GM19023 (cell line): Measurements from ENCODE around the gene CLDND1.
A peak's percentile ranks its signal among the peaks of the same experiment; 100 is the strongest.

Experiments
- ATAC-seq: cut with Tn5 transposase; IDR thresholded peaks from one replicate; pipeline ENCODE4 v1.9.1; 2021; ENCODE audit warnings: mild to moderate bottlenecking, moderate library complexity; ENCODE audit not compliant: unreplicated experiment

CLDND1 gene

DNA sequence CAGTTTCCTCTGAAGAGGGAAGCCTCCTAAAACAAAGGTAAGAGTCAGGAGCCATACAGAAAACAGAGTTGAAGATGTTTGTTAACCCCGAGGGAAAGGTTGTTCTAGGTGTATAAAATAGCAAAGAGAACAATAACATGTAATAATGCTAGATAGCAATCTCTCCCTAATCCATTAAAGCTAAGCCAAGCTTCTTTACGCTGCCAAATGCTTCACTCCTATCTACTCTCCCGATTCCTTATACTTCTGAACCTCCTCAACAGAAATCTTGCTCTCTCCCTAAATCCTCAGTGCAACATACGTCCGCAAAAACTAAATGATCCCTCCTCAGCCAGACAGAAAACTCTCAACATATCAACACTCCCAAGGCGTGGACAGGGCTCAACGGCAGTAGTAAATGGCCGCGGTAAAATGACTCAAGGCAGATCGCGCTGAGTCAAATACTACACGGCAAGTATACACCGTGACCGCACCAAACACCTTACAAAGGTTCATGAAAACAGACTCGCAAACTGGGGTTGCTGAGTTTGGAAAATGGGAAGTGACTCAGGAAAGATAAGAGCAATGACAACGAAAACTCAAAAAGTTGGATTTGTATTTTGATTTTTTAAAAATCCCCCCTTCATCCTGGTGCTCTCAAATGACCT is 682 bp downstream of the CLDND1 start:
- ATAC-seq: peak; percentile 44

GRCh38 chr3:98519351-98519750 is 3.4 kb downstream of the CLDND1 start:
- no peak for ATAC-seq

DNA sequence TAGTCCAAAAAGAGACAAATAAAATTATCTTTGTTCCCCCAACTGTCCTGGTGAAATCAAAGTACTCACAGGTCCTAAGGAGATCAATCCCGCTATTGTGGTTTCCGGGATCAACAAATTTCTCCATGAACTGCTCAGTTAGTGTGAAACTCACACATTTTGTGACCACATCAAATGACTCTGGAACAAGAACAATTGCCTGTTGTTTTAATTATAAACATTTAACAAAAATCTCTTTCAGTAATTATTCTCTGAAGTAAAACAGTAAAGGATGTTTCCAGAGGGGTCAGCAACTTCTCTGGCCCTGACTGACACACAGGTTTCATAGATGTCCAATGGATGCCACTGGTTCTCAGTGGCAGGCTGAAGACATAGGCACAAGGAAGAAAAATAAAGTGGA is 3.9 kb downstream of the CLDND1 start:
- ATAC-seq: no peak

- no peak for ATAC-seq
Measured at GRCh38 chr3:98514948-98515347, 7.8 kb downstream of the CLDND1 start.

- no peak for ATAC-seq
Measured at GRCh38 chr3:98513736-98514135, 9.0 kb downstream of the CLDND1 start.

- ATAC-seq: no peak
Measured at GRCh38 chr3:98513091-98513511, 9.6 kb downstream of the CLDND1 start.

DNA sequence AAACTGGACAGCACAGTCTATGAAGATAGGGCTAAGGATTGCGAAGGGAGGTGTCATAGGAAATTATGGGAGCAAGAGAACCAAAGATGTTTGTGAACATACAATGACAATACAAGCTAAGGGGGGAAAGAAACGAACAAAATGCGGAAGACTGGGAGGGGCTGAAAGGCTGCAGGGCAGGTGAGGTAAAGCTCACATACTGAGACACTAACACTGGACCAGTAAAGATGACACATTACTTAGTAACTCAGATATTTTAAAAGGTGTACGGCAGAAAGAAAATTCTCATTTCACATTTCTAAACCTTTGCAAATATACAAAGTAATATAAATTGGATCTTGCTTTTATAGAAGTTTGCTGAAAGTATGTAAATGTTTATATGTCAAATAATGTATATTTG is 10.1 kb downstream of the CLDND1 start:
- ATAC-seq: no peak

- no peak for ATAC-seq
Measured at GRCh38 chr3:98508582-98508981, 14.1 kb downstream of the CLDND1 start.

DNA sequence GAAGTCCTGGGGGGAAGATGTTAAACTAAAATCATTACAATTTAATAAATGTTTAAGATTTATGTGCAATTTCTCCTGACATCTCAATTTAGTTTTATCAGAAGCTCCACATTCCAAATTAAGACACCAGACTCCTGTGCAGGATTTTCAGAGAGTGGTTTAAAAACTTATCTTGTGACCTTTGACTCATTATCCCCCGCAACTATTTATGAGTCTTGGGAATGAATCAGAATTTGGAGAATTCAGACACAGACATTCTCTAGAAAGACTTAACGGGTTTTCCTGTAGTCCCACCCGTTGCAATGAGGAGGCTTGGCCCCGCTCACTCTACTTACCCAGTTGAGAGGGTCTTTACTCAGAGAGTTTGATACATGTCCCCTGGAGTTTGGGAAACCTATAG is 18.2 kb downstream of the CLDND1 start:
- ATAC-seq: no peak

DNA sequence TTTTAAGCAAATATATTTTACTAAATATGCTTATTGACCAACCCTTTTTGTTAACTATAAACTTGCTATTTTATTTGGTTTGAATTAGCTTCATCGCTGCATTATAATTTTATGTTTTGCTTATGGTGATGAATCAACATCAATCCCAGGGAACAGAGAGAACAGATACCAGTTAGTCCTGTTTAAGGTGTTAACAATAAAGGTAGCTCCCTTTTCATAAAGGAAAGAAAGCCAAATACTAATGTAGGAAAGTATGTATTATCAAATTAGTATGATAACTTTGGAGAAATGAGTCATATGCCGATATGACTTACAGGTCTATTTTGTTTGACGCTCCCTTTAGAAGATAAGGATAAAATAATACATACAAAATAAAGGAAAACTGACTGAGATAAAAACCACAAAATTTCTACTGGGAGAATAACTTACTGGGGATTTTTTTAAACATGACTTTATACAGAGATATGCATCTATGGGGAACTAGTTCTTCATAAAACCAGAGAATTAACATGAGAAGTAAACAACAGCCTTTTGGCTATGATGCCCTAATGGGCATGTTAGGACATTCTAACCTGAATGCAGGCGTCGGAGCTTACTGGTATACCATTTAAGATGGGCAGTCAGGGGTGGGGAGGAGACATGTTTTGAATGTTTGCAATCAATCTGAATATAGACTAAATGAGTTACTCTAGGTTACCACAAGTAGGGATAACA is 20.7 kb downstream of the CLDND1 start:
- no peak for ATAC-seq

GRCh38 chr3:98501270-98501669 is 21.4 kb downstream of the CLDND1 start:
- no peak for ATAC-seq

- no peak for ATAC-seq
Measured at GRCh38 chr3:98500019-98500418, 22.7 kb downstream of the CLDND1 start.

GRCh38 chr3:98497381-98497780 is 25.3 kb downstream of the CLDND1 start, which contains the start of gene OR5K2:
Gene OR5K2, plus strand, starts transcription at chr3:98497681. Its CDS starts 0 bp downstream, at chr3:98497681.
- no peak for ATAC-seq

DNA sequence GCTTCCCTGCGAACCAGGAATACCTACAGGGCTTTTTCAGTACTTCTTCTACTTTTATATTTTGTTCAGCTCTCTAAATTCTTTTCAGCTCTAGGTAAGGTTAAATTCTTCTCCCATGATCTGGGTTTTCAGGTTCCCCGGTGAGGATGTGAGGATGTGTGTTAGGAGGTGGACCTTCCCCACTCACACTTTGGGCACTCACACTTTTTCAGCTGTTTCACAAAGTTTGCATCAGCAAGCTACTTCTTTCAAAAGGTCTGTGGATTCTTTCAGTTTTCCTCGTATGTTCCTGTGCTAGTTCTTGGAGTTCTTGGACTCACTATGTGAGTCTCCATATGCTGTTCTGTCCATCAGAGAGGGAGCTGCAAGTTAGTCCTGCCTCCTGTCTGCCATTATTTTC is 39.1 kb downstream of the CLDND1 start:
- no peak for ATAC-seq

GRCh38 chr3:98482717-98483482 is 39.8 kb downstream of the CLDND1 start:
- no peak for ATAC-seq
